A549 treated with ZK216348 at 1 μM for 4 hours (cell line): ENCODE measurements around the gene UNC5C. TPM values are rescaled to one million over a fixed set of nuclear protein-coding genes. Genes with fewer than 3 reads are reported as not detected.

Experiments used
- total RNA-seq: library from RNA; stranded (reverse); fragments of 200-300 nt; extraction: Qiagen RNA extraction; gene quantifications from 5 replicates; pipeline ENCODE4 v1.2.3, GENCODE V29; 2022; ENCODE audit warnings: low read depth

Gene UNC5C
- not detected in 5 replicates for total RNA-seq

GRCh38 chr4:95548738-95549245 lies at the start of gene UNC5C:
Gene UNC5C (minus strand): TSS chr4:95548973.

